Measurements from ENCODE around the gene ANTXRL.

- TF ChIP-seq CTCF (IDR thresholded peaks at IDR 0.05; ENCODE audit: poor library complexity, severe bottlenecking), result no peak
- TF ChIP-seq EP300 (conservative IDR thresholded peaks at IDR 0.05; ENCODE audit: poor library complexity, severe bottlenecking), result no peak
- TF ChIP-seq TAF1 (IDR thresholded peaks at IDR 0.05; ENCODE audit: low read depth), result no peak
- no peak for TF ChIP-seq POLR2AphosphoS5 (IDR thresholded peaks at IDR 0.05)
- TF ChIP-seq RAD21 (conservative IDR thresholded peaks at IDR 0.05), result no peak
- TF ChIP-seq SMC3 (conservative IDR thresholded peaks at IDR 0.05; ENCODE audit: poor library complexity), result no peak
- TF ChIP-seq MXI1 (conservative IDR thresholded peaks at IDR 0.05; ENCODE audit: poor library complexity, severe bottlenecking), result no peak
- no peak for TF ChIP-seq EZH2 (IDR thresholded peaks at IDR 0.05; ENCODE audit: borderline replicate concordance, insufficient read depth, low read length, poor library complexity, severe bottlenecking)
Measured at GRCh38 chr10:46301056-46301645, 14.4 kb downstream of the ANTXRL start.

Measured in neural cell (in vitro differentiated cells).